Right lobe of liver (tissue), 4 donors: ENCODE measurements around the gene ZNF543.

Experiments
- CTCF ChIP-seq, 4 donors: fragments of 200-600 bp in 3 of 4; fragments of 450-650 bp in 1 of 4; IDR thresholded peaks; one replicate each; pipeline versions ENCODE4 v1.5.1 to v1.8.0; 2016 to 2022; ENCODE audit warnings: antibody characterized with exemption in 4 of 4, mild to moderate bottlenecking in 2 of 4
- POLR2A ChIP-seq: fragments of 450-650 bp; IDR thresholded peaks from one replicate; pipeline ENCODE4 v1.6.1; 2017; ENCODE audit warnings: antibody characterized with exemption, mild to moderate bottlenecking
- donor health status: DM: no; HTN: no; CAD: no.
- donor health status: DM: no; HTN: no; CAD: no.
- donor health status: DM: no; HTN: yes; CAD: no.

- TF ChIP-seq CTCF (IDR thresholded peaks at IDR 0.05): no peak
- TF ChIP-seq POLR2A: no peak
Observed at GRCh38 chr19:57357406-57357805, 37.1 kb downstream of the ZNF543 start.
